ENCODE measurements around the gene ARID1B. TPM values are rescaled to one million over a fixed set of nuclear protein-coding genes. Genes with fewer than 3 reads are reported as not detected.

Gene ARID1B
- polyA plus RNA-seq, 5 donors, result 76.6 to 100 (median 83.2) TPM

- DNase-seq, result no peak
Observed at GRCh38 chr6:157240059-157240959, 463.1 kb downstream of the ARID1B start.

GRCh38 chr6:157240960-157241311, 463.8 kb downstream of the ARID1B start:
- no peak for DNase-seq

GRCh38 chr6:157242791-157243190, 465.6 kb downstream of the ARID1B start:
- no peak for DNase-seq

- no peak for DNase-seq
Observed at GRCh38 chr6:157244175-157244574, 467.0 kb downstream of the ARID1B start.

- no peak for DNase-seq
Observed at GRCh38 chr6:157244780-157245179, 467.6 kb downstream of the ARID1B start.

GRCh38 chr6:157245436-157245835, 468.3 kb downstream of the ARID1B start:
- no peak for DNase-seq

GRCh38 chr6:157246048-157246630, 469.0 kb downstream of the ARID1B start:
- no peak for DNase-seq

GRCh38 chr6:157246771-157247484, 469.8 kb downstream of the ARID1B start:
- no peak for DNase-seq

- no peak for DNase-seq
Observed at GRCh38 chr6:157248264-157248663, 471.1 kb downstream of the ARID1B start.

- no peak for DNase-seq
Observed at GRCh38 chr6:157249826-157250225, 472.6 kb downstream of the ARID1B start.

- DNase-seq, result no peak
Observed at GRCh38 chr6:157251586-157252247, 474.5 kb downstream of the ARID1B start.

- DNase-seq, result no peak
Observed at GRCh38 chr6:157253017-157253416, 475.8 kb downstream of the ARID1B start.

- no peak for DNase-seq
Observed at GRCh38 chr6:157253699-157254098, 476.5 kb downstream of the ARID1B start.

GRCh38 chr6:157254538-157254937, 477.4 kb downstream of the ARID1B start:
- DNase-seq, result no peak

GRCh38 chr6:157255079-157255478, 477.9 kb downstream of the ARID1B start:
- no peak for DNase-seq

GRCh38 chr6:157258878-157259277, 481.7 kb downstream of the ARID1B start:
- DNase-seq, result no peak

GRCh38 chr6:157259443-157259842, 482.3 kb downstream of the ARID1B start:
- no peak for DNase-seq

Data from right lung (tissue), 5 donors.